OCI-LY3 (cell line): ENCODE measurements around the gene IL1RN.

Experiments used
- H2AFZ ChIP-seq: fragments of 200-600, 300-600 bp; shearing (Covaris generic); 2 replicates; pipeline ENCODE4 v1.6.0; 2014; ENCODE audit warnings: antibody characterized with exemption, low read depth, low read length
- H3K27ac ChIP-seq: fragments of 200-600, 300-600 bp; sonication (generic); 2 replicates; pipeline ENCODE4 v1.5.1; 2014; ENCODE audit warnings: mild to moderate bottlenecking, low read length, moderate library complexity, mixed read lengths
- H3K27me3 ChIP-seq: fragments of 200-600, 300-600 bp; sonication (generic); 2 replicates; pipeline ENCODE4 v1.6.1; 2014; ENCODE audit warnings: low read depth, low read length, mixed read lengths
- H3K36me3 ChIP-seq: fragments of 200-600, 300-600 bp; sonication (generic); replicated peaks from 2 replicates; pipeline ENCODE3; 2014; ENCODE audit warnings: low read depth, low read length, mixed read lengths
- H3K4me1 ChIP-seq: fragments of 300-600, 200-600 bp; sonication (generic); 2 replicates; pipeline ENCODE4 v1.6.1; 2014; ENCODE audit warnings: low read length, mixed read lengths
- H3K4me2 ChIP-seq: fragments of 200-600, 300-600 bp; sonication (generic); 2 replicates; pipeline ENCODE4 v1.6.1; 2014; ENCODE audit warnings: low read length, mixed read lengths
- H3K4me3 ChIP-seq: fragments of 300-600, 200-600 bp; sonication (generic); 2 replicates; pipeline ENCODE4 v1.5.1; 2014; ENCODE audit warnings: antibody characterized with exemption, mild to moderate bottlenecking, low read length, moderate library complexity
- H3K79me2 ChIP-seq: fragments of 300-600, 200-600 bp; shearing (Covaris generic); 2 replicates; pipeline ENCODE4 v1.6.1; 2014; ENCODE audit warnings: mild to moderate bottlenecking, low read length, mixed read lengths
- H3K9ac ChIP-seq: fragments of 300-600, 200-600 bp; shearing (Covaris generic); 2 replicates; pipeline ENCODE4 v1.6.0; 2014; ENCODE audit warnings: mild to moderate bottlenecking, low read length, moderate library complexity
- H3K9me3 ChIP-seq: fragments of 200-600, 300-600 bp; shearing (Covaris generic); 2 replicates; pipeline ENCODE4 v1.6.1; 2014; ENCODE audit warnings: low read length, mixed read lengths; ENCODE audit not compliant: insufficient read depth
- H4K20me1 ChIP-seq: fragments of 200-600, 300-600 bp; sonication (generic); 2 replicates; pipeline ENCODE4 v1.6.1; 2016; ENCODE audit warnings: low read length, mixed read lengths; ENCODE audit not compliant: insufficient read depth
- EZH2phosphoT487 ChIP-seq: fragments of 200-600 bp; shearing (Covaris generic); IDR thresholded peaks from 2 replicates; pipeline ENCODE4 v1.6.1; 2018; ENCODE audit warnings: antibody characterized with exemption, mixed run types, low read depth
- TF ChIP-seq, protein P1 (sequence below): fragments of 200-600, 300-600 bp; sonication (generic); IDR thresholded peaks from 2 replicates; pipeline ENCODE4 v1.5.1; 2014; ENCODE audit warnings: antibody characterized with exemption, low read length, low read depth

IL1RN gene

GRCh38 chr2:113112871-113113270 lies 14.5 kb upstream of the IL1RN start:
- peak overlapping the region; percentile 20; the same call in 1 of the 2 replicates for H3K4me2 ChIP-seq
- H3K9me3 ChIP-seq: no peaks in the 10 kb centered on the region
- no peaks in the 10 kb centered on the region for H3K79me2 ChIP-seq
- peaks cover 24% of the 10 kb centered on the region for H3K4me1 ChIP-seq
- no peak overlapping the region; the same call in 1 of the 2 replicates for H2AFZ ChIP-seq
- no peak overlapping the region for H3K4me3 ChIP-seq
- TF ChIP-seq, protein P1, sequence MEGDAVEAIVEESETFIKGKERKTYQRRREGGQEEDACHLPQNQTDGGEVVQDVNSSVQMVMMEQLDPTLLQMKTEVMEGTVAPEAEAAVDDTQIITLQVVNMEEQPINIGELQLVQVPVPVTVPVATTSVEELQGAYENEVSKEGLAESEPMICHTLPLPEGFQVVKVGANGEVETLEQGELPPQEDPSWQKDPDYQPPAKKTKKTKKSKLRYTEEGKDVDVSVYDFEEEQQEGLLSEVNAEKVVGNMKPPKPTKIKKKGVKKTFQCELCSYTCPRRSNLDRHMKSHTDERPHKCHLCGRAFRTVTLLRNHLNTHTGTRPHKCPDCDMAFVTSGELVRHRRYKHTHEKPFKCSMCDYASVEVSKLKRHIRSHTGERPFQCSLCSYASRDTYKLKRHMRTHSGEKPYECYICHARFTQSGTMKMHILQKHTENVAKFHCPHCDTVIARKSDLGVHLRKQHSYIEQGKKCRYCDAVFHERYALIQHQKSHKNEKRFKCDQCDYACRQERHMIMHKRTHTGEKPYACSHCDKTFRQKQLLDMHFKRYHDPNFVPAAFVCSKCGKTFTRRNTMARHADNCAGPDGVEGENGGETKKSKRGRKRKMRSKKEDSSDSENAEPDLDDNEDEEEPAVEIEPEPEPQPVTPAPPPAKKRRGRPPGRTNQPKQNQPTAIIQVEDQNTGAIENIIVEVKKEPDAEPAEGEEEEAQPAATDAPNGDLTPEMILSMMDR: no peak
- TF ChIP-seq EZH2phosphoT487: no peak
- no peak overlapping the region for H3K9ac ChIP-seq
- no peaks in the 10 kb centered on the region for H3K36me3 ChIP-seq
- H3K27me3 ChIP-seq: no peaks in the 10 kb centered on the region
- no peaks in the 10 kb centered on the region for H4K20me1 ChIP-seq
- H3K27ac ChIP-seq: no peak overlapping the region

GRCh38 chr2:113113807-113114206 lies 13.6 kb upstream of the IL1RN start:
- Histone ChIP-seq H3K27ac (no peak overlapping the region), H3K79me2 (no peaks in the 10 kb centered on the region), H3K9ac (no peak overlapping the region), H3K27me3 (no peaks in the 10 kb centered on the region), H3K4me1 (peaks cover 24% of the 10 kb centered on the region), H4K20me1 (no peaks in the 10 kb centered on the region), H2AFZ (no peak overlapping the region), H3K36me3 (no peaks in the 10 kb centered on the region), H3K4me3 (no peak overlapping the region), H3K9me3 (no peaks in the 10 kb centered on the region), H3K4me2 (no peak overlapping the region)
- no peak for TF ChIP-seq EZH2phosphoT487
- TF ChIP-seq, protein P1: no peak

DNA sequence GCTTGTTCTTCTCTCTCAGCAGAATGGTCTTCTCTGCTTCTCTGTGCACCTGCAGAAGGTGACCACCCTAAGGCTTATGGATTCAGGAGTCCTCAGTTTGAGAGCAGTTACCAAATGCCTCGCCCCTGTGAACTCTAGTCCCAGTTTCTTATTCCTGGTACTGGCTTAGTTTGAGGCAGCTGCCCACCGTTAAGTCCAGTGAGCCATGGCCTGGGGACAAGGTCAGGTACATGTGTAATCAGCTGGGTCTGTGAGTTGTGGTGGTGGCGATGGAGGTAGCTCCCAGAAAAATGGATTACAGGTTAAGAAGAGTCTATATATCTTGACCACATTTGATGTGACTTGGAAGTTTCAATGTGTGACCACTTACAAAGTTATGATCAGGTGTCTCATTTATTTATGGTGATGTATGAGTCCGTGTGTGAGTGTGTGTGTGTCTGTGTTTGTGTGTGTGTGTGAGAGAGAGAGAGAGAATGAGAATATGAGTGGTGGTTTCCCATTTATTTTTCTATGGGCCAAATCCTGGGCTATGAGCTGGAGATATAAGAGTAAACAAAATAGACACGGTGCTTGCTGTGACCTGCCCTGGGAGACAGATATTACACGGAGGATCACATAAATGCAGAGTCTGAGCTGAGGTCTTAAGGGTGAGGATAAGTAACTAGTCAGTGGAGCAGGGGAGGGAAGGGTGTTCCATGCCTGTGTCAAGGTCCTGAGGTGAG lies 13.0 kb upstream of the IL1RN start:
- peaks cover 24% of the 10 kb centered on the region for H3K4me1 ChIP-seq

DNA sequence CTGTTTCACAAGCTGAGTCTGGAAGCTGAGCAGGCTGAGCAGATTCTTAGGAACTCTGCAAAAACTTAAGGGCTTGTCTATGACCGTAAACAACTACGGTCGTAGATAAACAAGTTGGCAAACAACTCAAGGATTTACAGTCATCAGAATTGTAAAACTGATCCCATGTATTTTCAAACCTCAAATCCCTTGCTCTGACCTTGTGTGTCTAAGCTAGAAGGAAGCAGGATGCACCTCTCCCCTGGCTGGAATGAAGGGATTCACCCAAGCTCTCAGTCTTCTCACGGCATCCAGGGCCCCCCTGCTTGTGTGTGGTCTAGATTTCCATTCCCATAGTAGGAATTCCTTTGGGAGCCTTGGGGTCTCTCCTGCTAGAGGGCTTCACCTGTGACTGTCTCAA lies 12.4 kb upstream of the IL1RN start:
- no peak overlapping the region for H2AFZ ChIP-seq
- no peak overlapping the region for H3K4me3 ChIP-seq
- H3K36me3 ChIP-seq: no peaks in the 10 kb centered on the region
- no peak overlapping the region for H3K9ac ChIP-seq
- H4K20me1 ChIP-seq: no peaks in the 10 kb centered on the region
- H3K9me3 ChIP-seq: no peaks in the 10 kb centered on the region
- no peaks in the 10 kb centered on the region for H3K79me2 ChIP-seq
- no peak overlapping the region for H3K4me2 ChIP-seq
- no peak for TF ChIP-seq EZH2phosphoT487
- TF ChIP-seq, protein P1: no peak
- peaks cover 24% of the 10 kb centered on the region for H3K4me1 ChIP-seq
- no peak overlapping the region for H3K27ac ChIP-seq
- H3K27me3 ChIP-seq: peaks cover 9% of the 10 kb centered on the region

More for the DNA sequence above, 13.0 kb upstream of the IL1RN start:
- Histone ChIP-seq H3K9me3 (no peaks in the 10 kb centered on the region), H4K20me1 (no peaks in the 10 kb centered on the region), H3K36me3 (no peaks in the 10 kb centered on the region), H3K4me3 (no peak overlapping the region), H3K79me2 (no peaks in the 10 kb centered on the region), H3K27ac (no peak overlapping the region), H3K4me2 (no peak overlapping the region), H3K27me3 (peaks cover 3% of the 10 kb centered on the region), H3K9ac (no peak overlapping the region), H2AFZ (no peak overlapping the region)
- no peak for TF ChIP-seq EZH2phosphoT487
- TF ChIP-seq, protein P1: no peak
